Stimulated activated CD4-positive, alpha-beta T cell treated with anti-CD3 and anti-CD28 coated beads, Interleukin-2, amount 100 ng/mL, for 4 hours (primary cell): ENCODE measurements around the gene TBC1D10A.

Experiments used
- DNase-seq: peaks from one replicate; pipeline ENCODE4 v3.0.0-alpha.2; 2020; ENCODE audit warnings: low read depth

Gene TBC1D10A, protein sequence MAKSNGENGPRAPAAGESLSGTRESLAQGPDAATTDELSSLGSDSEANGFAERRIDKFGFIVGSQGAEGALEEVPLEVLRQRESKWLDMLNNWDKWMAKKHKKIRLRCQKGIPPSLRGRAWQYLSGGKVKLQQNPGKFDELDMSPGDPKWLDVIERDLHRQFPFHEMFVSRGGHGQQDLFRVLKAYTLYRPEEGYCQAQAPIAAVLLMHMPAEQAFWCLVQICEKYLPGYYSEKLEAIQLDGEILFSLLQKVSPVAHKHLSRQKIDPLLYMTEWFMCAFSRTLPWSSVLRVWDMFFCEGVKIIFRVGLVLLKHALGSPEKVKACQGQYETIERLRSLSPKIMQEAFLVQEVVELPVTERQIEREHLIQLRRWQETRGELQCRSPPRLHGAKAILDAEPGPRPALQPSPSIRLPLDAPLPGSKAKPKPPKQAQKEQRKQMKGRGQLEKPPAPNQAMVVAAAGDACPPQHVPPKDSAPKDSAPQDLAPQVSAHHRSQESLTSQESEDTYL

DNA sequence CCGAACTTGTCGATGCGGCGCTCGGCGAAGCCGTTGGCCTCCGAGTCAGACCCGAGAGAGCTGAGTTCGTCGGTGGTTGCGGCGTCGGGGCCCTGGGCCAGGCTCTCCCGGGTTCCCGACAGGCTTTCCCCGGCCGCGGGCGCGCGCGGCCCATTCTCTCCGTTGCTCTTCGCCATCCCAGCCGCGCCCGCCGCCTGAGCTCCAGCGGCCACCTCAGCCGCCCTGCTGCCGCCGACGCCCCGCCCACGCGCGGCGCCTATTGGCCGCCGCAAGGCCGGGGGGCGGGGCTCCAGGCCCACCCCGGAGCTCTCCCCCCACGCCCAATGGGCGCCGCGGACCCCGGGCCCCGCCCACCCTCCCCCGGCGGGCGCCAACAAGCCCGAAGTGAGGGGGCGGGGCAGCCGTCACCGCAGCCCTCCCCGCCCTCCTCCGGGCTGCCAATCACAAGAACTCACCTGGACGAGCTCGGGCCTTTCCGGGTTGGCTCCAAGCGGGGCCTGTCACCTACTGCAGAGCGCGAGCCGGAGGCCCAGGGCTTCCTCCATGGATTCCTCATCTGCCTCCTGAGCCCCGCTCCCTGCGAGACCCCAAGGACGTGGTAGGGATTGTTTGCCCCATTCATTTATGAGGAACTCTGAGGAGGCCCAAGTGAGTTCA, at the start of gene TBC1D10A:
TSS of gene TBC1D10A (minus strand) at position 236 of the 657 bp plus-strand sequence. CDS start at position 176, 60 bp downstream.
- DNase-seq, result peak; percentile 93

DNA sequence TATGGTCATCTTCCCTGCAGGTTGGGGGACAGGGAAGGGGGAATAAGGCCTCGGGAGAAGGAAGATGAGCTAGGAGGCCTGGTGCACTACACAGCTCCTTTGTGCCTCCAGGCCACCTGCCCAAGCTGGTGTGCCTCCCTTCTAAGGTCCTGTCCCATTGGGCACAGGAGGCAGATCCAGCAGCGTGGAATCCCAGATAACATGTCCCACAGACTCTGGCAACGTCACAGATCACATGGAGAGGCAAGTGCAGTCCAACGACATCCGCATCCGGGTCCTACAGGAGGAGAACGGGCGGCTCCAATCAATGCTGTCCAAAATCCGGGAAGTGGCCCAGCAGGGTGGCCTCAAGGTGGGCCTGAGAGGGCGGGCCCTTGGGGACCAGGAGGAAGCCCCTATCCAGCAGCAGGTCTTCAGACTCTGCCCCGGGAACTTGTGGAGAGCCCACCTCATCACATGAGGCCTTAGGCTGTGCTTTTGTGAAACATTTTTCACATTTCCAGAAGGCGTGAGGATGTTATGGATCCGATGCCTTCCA, 48.6 kb upstream of the TBC1D10A start:
- no peak for DNase-seq

DNA sequence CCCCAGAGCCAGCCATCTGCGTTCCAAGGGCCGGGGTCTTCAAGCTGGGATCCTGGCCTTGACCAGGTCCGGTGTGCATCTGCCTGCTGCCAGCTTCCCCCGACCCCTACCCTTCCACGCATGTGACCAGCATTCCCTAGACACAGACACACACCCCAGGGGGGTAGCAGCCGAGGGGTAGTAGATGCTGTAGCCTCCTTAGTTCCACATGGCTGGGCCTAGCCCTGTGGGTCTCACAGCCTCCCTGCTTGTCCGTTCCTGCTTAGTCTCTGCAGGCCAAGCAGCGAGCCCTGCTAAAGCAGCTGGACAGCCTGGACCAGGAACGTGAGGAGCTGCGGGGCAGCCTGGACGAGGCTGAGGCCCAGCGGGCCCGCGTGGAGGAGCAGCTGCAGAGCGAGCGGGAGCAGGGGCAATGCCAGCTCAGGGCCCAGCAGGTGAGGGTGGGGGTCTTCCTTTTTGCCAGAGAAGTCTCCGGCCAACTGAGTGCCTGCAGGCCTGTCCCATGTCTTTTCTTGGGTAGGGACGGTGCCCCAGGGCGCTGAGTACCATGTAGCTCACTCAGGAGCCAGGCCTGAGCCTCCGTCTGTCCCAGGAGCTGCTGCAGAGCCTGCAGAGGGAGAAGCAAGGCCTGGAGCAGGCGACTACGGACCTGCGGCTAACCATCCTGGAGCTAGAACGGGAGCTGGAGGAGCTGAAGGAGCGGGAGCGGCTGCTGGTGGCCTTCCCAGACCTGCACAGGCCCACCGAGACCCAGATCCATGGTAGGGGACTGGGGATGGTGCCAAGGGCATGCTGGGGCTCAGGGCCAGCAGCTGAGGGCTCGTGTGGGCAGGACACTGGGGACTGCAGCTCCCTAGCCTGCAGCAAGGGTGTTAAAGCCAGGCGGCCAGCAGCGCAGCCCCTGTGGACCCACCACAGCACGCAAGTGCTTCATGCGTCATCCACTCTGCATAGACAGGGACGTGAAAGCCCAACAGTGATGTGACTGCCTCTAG, 46.9 kb upstream of the TBC1D10A start:
- DNase-seq, result no peak

GRCh38 chr22:30372915-30373314, 46.2 kb upstream of the TBC1D10A start:
- DNase-seq, result no peak

- no peak for DNase-seq
Observed at GRCh38 chr22:30371981-30372380, 45.2 kb upstream of the TBC1D10A start.

- no peak for DNase-seq
Observed at GRCh38 chr22:30371321-30371720, 44.6 kb upstream of the TBC1D10A start.

GRCh38 chr22:30370641-30371230, 44.0 kb upstream of the TBC1D10A start:
- no peak for DNase-seq

- DNase-seq, result no peak
Observed at GRCh38 chr22:30368420-30368819, 41.7 kb upstream of the TBC1D10A start.

DNA sequence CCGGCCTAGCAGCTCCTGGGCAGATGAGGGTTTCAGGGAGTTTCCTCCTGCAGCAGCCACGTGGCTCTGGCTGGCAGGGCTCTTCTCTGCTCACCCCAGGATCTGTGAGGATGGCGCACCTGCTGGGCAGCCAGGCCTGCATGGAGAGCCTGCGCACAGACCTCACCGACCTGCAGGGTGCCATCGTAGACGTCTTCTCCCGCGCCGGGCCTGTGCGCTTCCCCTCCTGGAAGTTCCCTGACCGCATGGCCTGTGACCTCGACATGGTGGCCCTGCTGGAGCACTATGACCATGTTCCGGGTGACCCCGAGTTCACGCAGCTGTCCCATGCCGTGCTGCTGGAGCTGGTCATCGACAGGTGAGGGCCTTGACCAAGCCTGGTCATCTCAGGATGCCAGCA, 39.1 kb upstream of the TBC1D10A start:
- DNase-seq, result no peak

DNA sequence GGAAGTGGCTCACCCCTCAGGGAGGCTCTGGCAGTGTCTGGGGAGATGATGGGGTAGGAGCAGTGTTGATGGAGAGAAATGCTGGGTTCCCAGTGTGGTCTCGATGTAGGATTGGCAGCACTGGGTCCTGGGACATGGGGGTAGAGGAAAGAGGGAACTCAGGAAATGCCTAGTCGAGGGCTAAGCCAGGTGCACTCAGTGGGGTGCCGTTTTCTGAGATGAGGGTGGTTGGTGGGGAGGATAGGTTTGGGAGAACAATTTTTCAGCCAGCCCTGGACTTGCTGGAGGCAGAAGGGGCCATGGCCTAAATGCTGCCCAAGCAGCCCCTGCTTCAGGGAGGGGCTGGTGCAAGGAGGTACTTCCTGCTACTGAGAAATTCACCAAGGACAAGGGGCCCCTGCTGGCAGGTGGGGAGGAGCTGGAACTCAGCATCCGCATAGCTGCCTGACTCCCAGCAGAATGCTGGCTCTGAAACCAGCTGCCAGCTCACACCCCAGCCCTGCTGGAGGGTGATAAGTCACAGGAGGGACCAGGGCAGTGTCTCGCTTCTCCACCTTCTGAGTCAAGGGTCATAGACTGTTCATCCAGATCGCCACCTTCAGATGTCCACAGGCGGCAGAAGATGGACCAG, 36.0 kb upstream of the TBC1D10A start:
- DNase-seq, result no peak

DNA sequence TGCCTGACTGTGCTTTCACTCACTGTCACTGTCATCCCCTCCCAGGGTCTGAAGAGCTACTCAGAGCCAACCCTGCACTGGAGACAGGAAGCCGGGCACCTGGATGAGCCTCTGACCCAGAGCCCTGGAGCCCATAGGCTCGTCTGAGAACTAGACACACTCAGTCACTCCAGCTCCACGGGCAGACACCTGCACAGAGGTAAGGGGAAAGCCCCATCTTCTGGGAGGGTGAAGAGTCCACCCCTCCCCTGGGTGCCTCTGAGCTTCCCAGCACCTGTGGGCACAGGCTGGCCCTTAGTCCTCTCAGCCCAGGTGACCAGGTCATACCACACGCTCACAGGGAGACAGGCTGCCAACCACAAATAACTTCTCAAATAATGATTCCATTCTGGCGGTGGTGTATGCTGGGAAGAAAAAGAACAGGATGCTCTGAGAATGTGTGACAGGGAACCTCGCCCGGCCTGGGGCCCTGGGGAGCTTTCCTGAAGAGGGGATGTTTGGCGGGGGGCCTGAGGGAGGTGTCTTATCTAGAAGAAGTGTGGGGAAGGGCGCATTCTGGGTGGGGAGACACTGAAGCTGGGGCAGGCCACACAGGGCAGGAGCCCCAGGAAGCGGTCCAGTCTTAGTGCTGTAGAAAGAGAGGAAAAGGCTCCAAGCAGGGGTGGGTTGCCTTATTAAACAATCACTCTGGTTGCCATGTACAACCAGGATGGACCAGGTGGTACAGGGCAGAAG, 35.3 kb upstream of the TBC1D10A start:
- DNase-seq, result no peak

- DNase-seq, result no peak
Observed at GRCh38 chr22:30358541-30358940, 31.8 kb upstream of the TBC1D10A start.

GRCh38 chr22:30357650-30358215, 31.0 kb upstream of the TBC1D10A start:
- DNase-seq, result no peak

- DNase-seq, result no peak
Observed at GRCh38 chr22:30357236-30357570, 30.5 kb upstream of the TBC1D10A start.

- DNase-seq, result peak; percentile 71
Observed at GRCh38 chr22:30356449-30357235, 29.9 kb upstream of the TBC1D10A start, which contains the start of the genes CCDC157 and SF3A1. TSS of gene CCDC157 (plus strand) at chr22:30357007. CDS start at chr22:30366001, 8,994 bp downstream. TSS of gene SF3A1 (minus strand) at chr22:30356894. CDS start at chr22:30356792, 102 bp downstream.

GRCh38 chr22:30354644-30355043, 27.9 kb upstream of the TBC1D10A start:
- DNase-seq, result no peak

GRCh38 chr22:30351226-30351625, 24.5 kb upstream of the TBC1D10A start:
- no peak for DNase-seq

DNA sequence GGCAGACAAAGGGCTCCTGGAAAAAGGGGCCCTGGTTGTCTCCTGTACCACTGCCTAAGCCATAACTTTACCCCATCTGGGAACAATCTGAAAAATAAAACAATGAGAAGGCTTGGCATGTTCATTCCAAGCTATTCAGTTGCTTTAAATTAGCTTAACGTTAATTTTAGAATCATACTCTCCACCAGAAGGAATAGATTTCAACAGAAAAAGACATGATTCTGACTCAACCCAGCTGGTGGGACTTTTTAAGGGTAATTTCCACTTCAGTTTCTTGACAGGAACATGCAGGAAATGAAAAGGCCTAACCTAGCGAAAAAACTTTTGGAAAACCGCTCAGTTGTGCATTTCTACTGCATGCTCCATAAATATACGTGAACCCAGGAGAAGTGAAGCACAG, 22.1 kb upstream of the TBC1D10A start:
- no peak for DNase-seq

DNA sequence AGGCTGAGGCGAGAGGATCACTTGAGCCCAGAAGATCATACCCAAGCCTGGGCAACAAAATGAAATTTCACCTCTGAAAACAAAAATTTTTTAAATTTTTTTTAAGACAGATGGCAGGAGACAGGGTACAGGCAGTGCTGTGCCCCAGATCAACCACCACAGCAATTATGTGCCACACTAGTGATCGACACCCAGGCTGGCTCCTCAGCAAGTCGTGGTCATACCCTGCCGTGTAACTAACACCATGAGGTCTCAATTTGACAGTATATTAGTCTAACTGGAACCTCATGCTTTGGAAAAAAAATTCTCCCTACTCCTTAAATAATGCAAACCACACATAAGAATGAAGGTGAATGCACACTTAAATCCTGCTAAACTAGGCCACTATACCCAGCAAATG, 21.7 kb upstream of the TBC1D10A start:
- no peak for DNase-seq
